GM12801 (cell line): ENCODE results near the gene OR10D3.

Experiments used
- CTCF ChIP-seq: IDR thresholded peaks from one replicate; pipeline ENCODE4 v1.5.1; 2011; ENCODE audit warnings: control low read depth; ENCODE audit not compliant: insufficient read length; ENCODE audit errors: extremely low read depth

Gene OR10D3

DNA sequence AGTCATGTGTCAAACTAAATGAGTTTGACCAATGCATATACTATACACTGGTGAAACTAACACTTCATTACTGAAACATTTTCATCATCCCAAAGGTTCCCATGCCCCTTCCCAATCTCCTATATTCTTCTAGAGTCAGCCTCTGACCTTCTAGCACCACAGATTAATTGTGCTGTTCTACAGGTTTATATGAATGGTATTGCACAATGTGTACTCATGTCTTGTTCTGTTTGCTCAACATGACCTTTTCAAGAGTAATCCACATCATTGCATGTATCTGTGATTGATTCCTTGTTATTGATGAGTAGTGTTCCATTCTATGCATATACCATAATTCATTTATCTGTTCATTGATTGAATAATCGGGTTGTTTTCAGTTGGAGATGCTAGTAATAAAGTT is 50.2 kb downstream of the OR10D3 start:
- no peak for TF ChIP-seq CTCF
